Vagina (tissue), 2 donors: ENCODE measurements around the gene CPLANE2.

ENCODE experiments used
- CTCF ChIP-seq, 3 experiments: fragments of 450-650 bp in 2 of 3; fragments of 200-600 bp in 1 of 3; sonication (generic) in 1 of 3; IDR thresholded peaks; one replicate each; pipeline ENCODE4 v1.5.1; 2017 to 2019; ENCODE audit warnings: antibody characterized with exemption in 3 of 3, mild to moderate bottlenecking in 2 of 3, moderate library complexity in 2 of 3
- POLR2A ChIP-seq, 2 donors: fragments of 450-650 bp; IDR thresholded peaks; one replicate each; pipeline ENCODE4 v1.6.1; 2017; ENCODE audit warnings: antibody characterized with exemption in 2 of 2, mild to moderate bottlenecking in 2 of 2, moderate library complexity in 2 of 2
- POLR2AphosphoS5 ChIP-seq, 2 donors: sonication (generic); formaldehyde crosslinking; IDR thresholded peaks; one replicate each; pipeline ENCODE4 v1.9.0; 2017; ENCODE audit warnings: antibody characterized with exemption in 2 of 2, mild to moderate bottlenecking in 2 of 2, low read depth in 1 of 2; ENCODE audit not compliant: insufficient read depth in 1 of 2

GRCh38 chr1:16226129-16226489, 10.9 kb downstream of the CPLANE2 start:
- TF ChIP-seq CTCF (IDR thresholded peaks at IDR 0.05) (no peak), POLR2A (IDR thresholded peaks at IDR 0.05) (no peak), POLR2AphosphoS5 (IDR thresholded peaks at IDR 0.05; ENCODE audit: insufficient read depth in 1 of 2, low read depth in 1 of 2) (no peak)
